HepG2 (cell line): ENCODE measurements around the gene RBBP9. TPM values are rescaled to one million over a fixed set of nuclear protein-coding genes. Genes with fewer than 3 reads are reported as not detected.

ENCODE experiments used
- DMAP1 ChIP-seq: IDR thresholded peaks from 2 replicates; pipeline ENCODE4 v1.6.1; 2016
- ELF3 ChIP-seq: IDR thresholded peaks from 2 replicates; pipeline ENCODE4 v1.6.1; 2016; ENCODE audit warnings: missing genetic modification reagents, missing compliant biosample characterization
- ELK4 ChIP-seq: sonication (generic); formaldehyde crosslinking; IDR thresholded peaks from 2 replicates; pipeline ENCODE4 v1.9.0; 2021; ENCODE audit warnings: missing genetic modification reagents, borderline replicate concordance
- HHEX ChIP-seq: IDR thresholded peaks from 2 replicates; pipeline ENCODE4 v1.6.1; 2016; ENCODE audit warnings: control low read depth
- KLF11 ChIP-seq: IDR thresholded peaks from 2 replicates; pipeline ENCODE4 v1.6.1; 2016; ENCODE audit warnings: missing compliant biosample characterization
- KLF16 ChIP-seq, 2 experiments: sonication (generic) in 1 of 2; formaldehyde crosslinking in 1 of 2; IDR thresholded peaks; 2 replicates each; pipeline versions ENCODE4 v1.6.1 to v1.8.0; 2016 to 2023; ENCODE audit warnings: missing genetic modification reagents in 2 of 2, missing compliant biosample characterization in 1 of 2
- MEIS2 ChIP-seq: sonication (generic); formaldehyde crosslinking; IDR thresholded peaks from 2 replicates; pipeline ENCODE4 v1.9.0; 2021; ENCODE audit warnings: mild to moderate bottlenecking, missing genetic modification reagents
- NFKB2 ChIP-seq: sonication (generic); formaldehyde crosslinking; IDR thresholded peaks from 2 replicates; pipeline ENCODE4 v1.4.0; 2020; ENCODE audit warnings: missing genetic modification reagents, borderline replicate concordance
- PAWR ChIP-seq: sonication (generic); formaldehyde crosslinking; IDR thresholded peaks from 2 replicates; pipeline ENCODE4 v1.4.0; 2020; ENCODE audit warnings: missing genetic modification reagents, mild to moderate bottlenecking, borderline replicate concordance
- RAD21 ChIP-seq: fragments of 450-650 bp; formaldehyde crosslinking; IDR thresholded peaks from 2 replicates; pipeline ENCODE4 v1.5.0; 2020; ENCODE audit warnings: mild to moderate bottlenecking
- REL ChIP-seq: sonication (generic); formaldehyde crosslinking; conservative IDR thresholded peaks from 2 replicates; pipeline ENCODE4 v1.8.0; 2022; ENCODE audit warnings: mild to moderate bottlenecking, missing genetic modification reagents, moderate library complexity
- RFXANK ChIP-seq: IDR thresholded peaks from 2 replicates; pipeline ENCODE4 v1.6.1; 2016
- SIN3B ChIP-seq: fragments of 150-350 bp; IDR thresholded peaks from 2 replicates; pipeline ENCODE4 v1.6.1; 2014; ENCODE audit warnings: low read length
- SMAD3 ChIP-seq: sonication (generic); formaldehyde crosslinking; IDR thresholded peaks from 2 replicates; pipeline ENCODE4 v1.4.0; 2020; ENCODE audit warnings: missing genetic modification reagents
- SNAPC2 ChIP-seq: sonication (generic); formaldehyde crosslinking; IDR thresholded peaks from 2 replicates; pipeline ENCODE4 v1.8.1; 2022; ENCODE audit warnings: mild to moderate bottlenecking, missing genetic modification reagents
- SUZ12 ChIP-seq: fragments of 150-350 bp; IDR thresholded peaks from 2 replicates; pipeline ENCODE4 v1.6.1; 2014; ENCODE audit warnings: low read depth, low read length
- TAF15 ChIP-seq: fragments of 200-400 bp; formaldehyde crosslinking; IDR thresholded peaks from one replicate; pipeline ENCODE4 v1.6.1; 2018; ENCODE audit warnings: mild to moderate bottlenecking, low read depth, low read length; ENCODE audit not compliant: poor library complexity, severe bottlenecking
- TCF7L2 ChIP-seq: IDR thresholded peaks from 2 replicates; pipeline ENCODE4 v1.6.1; 2011; ENCODE audit warnings: mild to moderate bottlenecking, low read depth, low read length, moderate library complexity
- ZBTB33 ChIP-seq: sonication (generic); formaldehyde crosslinking; IDR thresholded peaks from 2 replicates; pipeline ENCODE4 v1.4.0; 2020; ENCODE audit warnings: missing genetic modification reagents
- ZC3H13 ChIP-seq: sonication (generic); formaldehyde crosslinking; IDR thresholded peaks from 2 replicates; pipeline ENCODE4 v1.8.1; 2023; ENCODE audit warnings: mild to moderate bottlenecking, missing genetic modification reagents, moderate library complexity
- ZNF20 ChIP-seq: sonication (generic); formaldehyde crosslinking; IDR thresholded peaks from 2 replicates; pipeline ENCODE4 v1.4.0; 2020; ENCODE audit warnings: mild to moderate bottlenecking, moderate library complexity, missing genetic modification reagents
- ZNF382 ChIP-seq: sonication (generic); formaldehyde crosslinking; IDR thresholded peaks from 2 replicates; pipeline ENCODE4 v1.5.0; 2020; ENCODE audit warnings: missing genetic modification reagents, mild to moderate bottlenecking, borderline replicate concordance
- ZNF570 ChIP-seq: sonication (generic); formaldehyde crosslinking; IDR thresholded peaks from 2 replicates; pipeline ENCODE4 v1.4.0; 2020; ENCODE audit warnings: mild to moderate bottlenecking, missing genetic modification reagents, borderline replicate concordance
- ZNF605 ChIP-seq: sonication (generic); formaldehyde crosslinking; IDR thresholded peaks from 2 replicates; pipeline ENCODE4 v1.8.0; 2022; ENCODE audit warnings: mild to moderate bottlenecking, missing genetic modification reagents
- ZNF746 ChIP-seq: sonication (generic); formaldehyde crosslinking; IDR thresholded peaks from 2 replicates; pipeline ENCODE4 v1.8.0; 2022; ENCODE audit warnings: mild to moderate bottlenecking, missing genetic modification reagents
- polyA plus RNA-seq, 8 experiments: library from polyadenylated mRNA; depleted of rRNA in 3 of 8; stranded (reverse) in 7 of 8; unstranded in 1 of 8; fragments of >200 nt; fragmentation: Illumina TruSeq in 4 of 8; extraction: Trizol in 4 of 8; gene quantifications; 2 replicates each; pipeline versions ENCODE4 v1.2.1 to v1.2.3, GENCODE V29; 2011 to 2016; ENCODE audit warnings: low read depth in 4 of 8, missing spikeins in 1 of 8, mixed read lengths in 1 of 8; ENCODE audit not compliant: insufficient read depth in 1 of 8
- total RNA-seq, 5 experiments: library from RNA; depleted of rRNA; stranded (reverse); fragments of >200 nt; fragmentation: Illumina TruSeq; extraction: Trizol; gene quantifications; 2 replicates each; pipeline ENCODE4 v1.2.3, GENCODE V29; 2016; ENCODE audit warnings: low read depth in 1 of 5
- TF ChIP-seq, protein P1 (sequence below): sonication (generic); formaldehyde crosslinking; IDR thresholded peaks from 2 replicates; pipeline ENCODE4 v1.5.0; 2020; ENCODE audit warnings: mild to moderate bottlenecking, missing genetic modification reagents

Gene RBBP9
- total and polyA plus RNA-seq, 2 of the 13 experiments (the other 11 are each of a cell fraction or from before 2014, with no cell fraction given), result 28.0 to 56.3 TPM

- TF ChIP-seq ELK4 (CRISPR knock-in tag) (peak; percentile 47; the same call in 1 of the 2 replicates), RFXANK (CRISPR knock-in tag) (peak; percentile 40; the same call in 1 of the 2 replicates), ZNF746 (CRISPR knock-in tag) (no peak), MEIS2 (CRISPR knock-in tag) (peak; percentile 89), ZNF382 (no peak), DMAP1 (peak; percentile 75; the same call in 1 of the 2 replicates), PAWR (0 out of 2 replicates have a peak, but pooled peaks have one; percentile 62), ELF3 (CRISPR knock-in tag) (peak; percentile 92), KLF11 (peak; percentile 90), REL (0 out of 2 replicates have a peak, but pooled peaks have one; percentile 60), RAD21 (CRISPR knock-in tag) (peak; percentile 51; the same call in 1 of the 2 replicates), ZC3H13 (peak; percentile 62; the same call in 1 of the 2 replicates), TCF7L2 (no peak), KLF16 (CRISPR knock-in tag; IDR thresholded peaks at IDR 0.05) (peak in 1 of 2 experiments; percentile 41; a peak in 1 of 4 replicates), ZNF570 (CRISPR knock-in tag) (no peak), SUZ12 (peak; percentile 83), ZNF605 (CRISPR knock-in tag) (peak; percentile 84), SIN3B (peak; percentile 75; the same call in 1 of the 2 replicates), ZBTB33 (CRISPR knock-in tag) (peak; percentile 50; the same call in 1 of the 2 replicates), HHEX (CRISPR knock-in tag) (no peak), SMAD3 (peak; percentile 81), SNAPC2 (CRISPR knock-in tag) (peak; percentile 81; the same call in 1 of the 2 replicates), NFKB2 (CRISPR knock-in tag) (peak; percentile 96; the same call in 1 of the 2 replicates), TAF15 (peak; percentile 65), ZNF20 (no peak)
- TF ChIP-seq, protein P1, sequence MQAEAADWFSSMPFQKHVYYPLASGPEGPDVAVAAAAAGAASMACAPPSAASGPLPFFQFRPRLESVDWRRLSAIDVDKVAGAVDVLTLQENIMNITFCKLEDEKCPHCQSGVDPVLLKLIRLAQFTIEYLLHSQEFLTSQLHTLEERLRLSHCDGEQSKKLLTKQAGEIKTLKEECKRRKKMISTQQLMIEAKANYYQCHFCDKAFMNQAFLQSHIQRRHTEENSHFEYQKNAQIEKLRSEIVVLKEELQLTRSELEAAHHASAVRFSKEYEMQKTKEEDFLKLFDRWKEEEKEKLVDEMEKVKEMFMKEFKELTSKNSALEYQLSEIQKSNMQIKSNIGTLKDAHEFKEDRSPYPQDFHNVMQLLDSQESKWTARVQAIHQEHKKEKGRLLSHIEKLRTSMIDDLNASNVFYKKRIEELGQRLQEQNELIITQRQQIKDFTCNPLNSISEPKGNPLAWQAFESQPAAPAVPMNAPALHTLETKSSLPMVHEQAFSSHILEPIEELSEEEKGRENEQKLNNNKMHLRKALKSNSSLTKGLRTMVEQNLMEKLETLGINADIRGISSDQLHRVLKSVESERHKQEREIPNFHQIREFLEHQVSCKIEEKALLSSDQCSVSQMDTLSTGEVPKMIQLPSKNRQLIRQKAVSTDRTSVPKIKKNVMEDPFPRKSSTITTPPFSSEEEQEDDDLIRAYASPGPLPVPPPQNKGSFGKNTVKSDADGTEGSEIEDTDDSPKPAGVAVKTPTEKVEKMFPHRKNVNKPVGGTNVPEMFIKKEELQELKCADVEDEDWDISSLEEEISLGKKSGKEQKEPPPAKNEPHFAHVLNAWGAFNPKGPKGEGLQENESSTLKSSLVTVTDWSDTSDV (CRISPR knock-in tag), result no peak
Measured at GRCh38 chr20:18496740-18497592, at the start of gene RBBP9 (continued).
